ENCODE measurements around the gene TNFSF12.
A peak's percentile ranks its signal among the peaks of the same experiment; 100 is the strongest.

TNFSF12 gene

DNA sequence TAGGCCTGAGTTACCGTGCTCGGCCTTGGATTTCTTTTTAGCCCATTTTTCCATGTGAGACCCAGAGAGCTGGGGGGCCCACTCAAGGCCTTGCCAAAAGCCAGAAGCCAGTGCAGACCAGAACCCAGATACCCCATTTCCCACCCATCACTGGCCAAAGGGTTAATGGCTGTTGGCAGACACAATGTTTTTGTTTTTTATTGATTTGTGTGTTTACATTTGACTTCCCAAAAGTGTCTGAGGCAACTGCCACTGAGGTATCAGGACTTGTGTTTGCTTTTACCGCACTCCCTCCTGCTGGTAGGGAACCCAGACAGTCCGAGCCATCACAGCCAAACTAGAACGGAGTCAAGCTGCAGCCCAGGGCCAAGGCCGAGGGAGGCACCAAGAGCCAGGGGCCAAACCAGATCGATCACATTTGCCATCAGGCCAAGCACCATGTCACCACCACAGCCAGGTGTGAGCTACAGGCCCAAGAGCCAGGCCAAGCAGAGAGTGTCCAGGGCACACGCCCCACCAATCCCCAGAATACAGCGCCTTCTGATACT, 7.7 kb upstream of the TNFSF12 start:
- no peak for DNase-seq (ENCODE audit: low read depth)

DNA sequence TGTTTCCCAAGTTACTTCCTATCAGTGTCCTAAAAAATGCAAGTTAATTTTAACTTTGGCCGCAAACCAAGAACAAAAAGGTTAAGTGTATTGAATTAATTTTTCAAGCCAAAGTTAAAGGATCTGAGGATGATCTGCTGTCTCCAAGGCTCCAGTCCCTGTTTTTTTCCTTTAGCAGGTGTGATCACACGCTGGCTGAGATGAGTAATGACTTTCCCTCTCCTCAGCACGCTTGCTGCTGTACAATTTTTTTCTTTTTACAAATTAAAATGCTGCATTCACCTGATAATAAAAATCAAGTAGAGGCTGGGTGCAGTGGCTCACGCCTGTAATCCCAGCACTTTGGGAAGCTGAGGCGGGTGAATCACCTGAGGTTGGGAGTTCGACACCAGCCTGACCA, 3.9 kb upstream of the TNFSF12 start:
- DNase-seq (ENCODE audit: low read depth), result no peak

DNA sequence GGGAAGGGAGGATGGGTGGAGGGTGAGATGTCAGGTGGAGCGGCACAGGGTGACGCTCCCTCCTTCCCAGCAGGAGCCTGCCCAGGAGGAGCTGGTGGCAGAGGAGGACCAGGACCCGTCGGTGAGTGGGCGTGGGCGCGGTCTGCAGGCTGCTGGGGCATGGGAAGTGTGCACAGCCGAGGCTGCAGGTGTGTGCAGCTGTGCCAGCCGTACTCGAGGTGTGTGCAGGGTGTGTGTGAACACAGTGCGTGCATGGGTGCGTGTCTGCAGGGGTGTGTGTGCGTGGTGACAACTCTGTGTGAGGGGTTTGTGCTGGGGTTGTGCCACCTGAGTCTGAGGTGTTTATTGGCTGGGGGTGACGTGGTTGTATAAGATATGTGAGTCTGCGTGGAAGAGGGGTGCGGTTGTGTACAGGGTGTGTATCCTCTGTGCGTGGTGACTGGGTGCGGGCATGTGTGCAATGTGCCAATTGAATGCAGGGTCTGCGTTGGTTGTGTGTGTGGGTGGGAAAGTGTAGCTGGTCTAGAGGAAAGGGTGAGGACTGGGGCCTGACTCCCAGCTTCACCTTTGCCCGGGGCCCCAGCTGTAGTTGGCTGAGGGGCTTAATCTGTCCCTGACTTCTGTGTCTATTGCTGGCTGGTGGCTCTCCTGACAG, 670 bp downstream of the TNFSF12 start:
- DNase-seq (ENCODE audit: low read depth), result no peak

- no peak for DNase-seq (ENCODE audit: low read depth)
Observed at GRCh38 chr17:7550344-7550743, 1.5 kb downstream of the TNFSF12 start.

DNA sequence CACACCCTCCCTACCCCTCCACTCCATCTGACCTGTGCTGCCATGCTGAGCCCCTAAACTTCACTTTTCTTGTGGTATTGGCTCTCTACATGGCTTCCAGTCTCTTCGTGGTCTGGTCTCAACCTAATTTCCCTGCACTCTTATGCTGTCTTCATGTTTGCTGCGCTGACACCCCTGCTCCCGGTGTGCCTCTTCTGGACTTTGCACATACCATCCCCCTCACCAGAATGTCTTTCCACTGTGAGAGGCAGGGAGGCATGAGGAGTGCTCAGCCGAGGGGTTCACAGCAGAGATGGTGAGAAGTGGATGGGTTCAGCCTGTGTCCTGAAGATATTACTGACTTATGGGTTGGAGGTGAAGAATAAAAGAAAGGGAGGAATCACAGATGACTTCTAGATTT, 2.5 kb downstream of the TNFSF12 start:
- no peak for DNase-seq (ENCODE audit: low read depth)

GRCh38 chr17:7552621-7553051, 3.8 kb downstream of the TNFSF12 start:
- DNase-seq (ENCODE audit: low read depth), result no peak

DNA sequence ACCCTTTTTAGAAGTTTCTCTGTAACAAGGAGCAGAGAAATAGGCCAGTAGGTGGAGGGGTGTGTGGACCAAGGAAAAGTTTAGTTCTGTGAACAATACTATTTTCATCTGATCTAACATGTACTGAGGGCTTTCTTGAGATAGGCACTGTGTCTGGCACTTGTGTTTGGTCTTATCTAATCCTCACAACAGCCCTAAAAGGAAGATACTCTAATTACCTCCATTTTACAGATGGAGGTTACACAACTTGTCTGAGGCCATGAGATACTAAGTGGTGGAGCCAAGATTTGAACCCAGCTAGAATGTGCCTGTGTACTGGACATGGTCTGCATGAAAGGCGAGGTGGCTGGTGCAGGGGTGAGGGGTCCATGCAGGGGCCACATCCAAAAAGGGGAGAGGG, 4.5 kb downstream of the TNFSF12 start:
- DNase-seq (ENCODE audit: low read depth), result no peak

GRCh38 chr17:7555320-7555948, 6.6 kb downstream of the TNFSF12 start:
- no peak for DNase-seq (ENCODE audit: low read depth)

DNA sequence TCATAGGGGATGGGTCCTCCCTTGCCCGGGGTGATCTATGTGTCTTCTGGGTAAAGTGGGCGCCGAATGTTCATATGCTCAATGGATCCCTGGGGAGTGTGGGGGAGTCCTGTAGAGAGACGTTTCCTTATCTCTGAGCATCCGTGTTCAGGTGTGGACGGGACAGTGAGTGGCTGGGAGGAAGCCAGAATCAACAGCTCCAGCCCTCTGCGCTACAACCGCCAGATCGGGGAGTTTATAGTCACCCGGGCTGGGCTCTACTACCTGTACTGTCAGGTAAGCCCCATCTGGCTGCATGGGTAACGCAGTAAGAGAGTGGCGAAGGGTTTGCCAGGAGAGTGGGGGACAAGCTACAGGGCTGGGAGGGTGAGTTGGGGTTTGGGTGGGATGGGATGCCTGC, 7.8 kb downstream of the TNFSF12 start:
- no peak for DNase-seq (ENCODE audit: low read depth)

GRCh38 chr17:7557147-7557764, 8.4 kb downstream of the TNFSF12 start:
- DNase-seq (ENCODE audit: low read depth), result no peak

- DNase-seq (ENCODE audit: low read depth), result peak; percentile 70
Observed at GRCh38 chr17:7557775-7558543, 9.1 kb downstream of the TNFSF12 start.

- DNase-seq (ENCODE audit: low read depth), result no peak
Observed at GRCh38 chr17:7558544-7559319, 9.9 kb downstream of the TNFSF12 start, which contains the start of gene TNFSF13. TNFSF13 (plus strand) TSS chr17:7558750; CDS start chr17:7559040, 290 bp downstream.

DNA sequence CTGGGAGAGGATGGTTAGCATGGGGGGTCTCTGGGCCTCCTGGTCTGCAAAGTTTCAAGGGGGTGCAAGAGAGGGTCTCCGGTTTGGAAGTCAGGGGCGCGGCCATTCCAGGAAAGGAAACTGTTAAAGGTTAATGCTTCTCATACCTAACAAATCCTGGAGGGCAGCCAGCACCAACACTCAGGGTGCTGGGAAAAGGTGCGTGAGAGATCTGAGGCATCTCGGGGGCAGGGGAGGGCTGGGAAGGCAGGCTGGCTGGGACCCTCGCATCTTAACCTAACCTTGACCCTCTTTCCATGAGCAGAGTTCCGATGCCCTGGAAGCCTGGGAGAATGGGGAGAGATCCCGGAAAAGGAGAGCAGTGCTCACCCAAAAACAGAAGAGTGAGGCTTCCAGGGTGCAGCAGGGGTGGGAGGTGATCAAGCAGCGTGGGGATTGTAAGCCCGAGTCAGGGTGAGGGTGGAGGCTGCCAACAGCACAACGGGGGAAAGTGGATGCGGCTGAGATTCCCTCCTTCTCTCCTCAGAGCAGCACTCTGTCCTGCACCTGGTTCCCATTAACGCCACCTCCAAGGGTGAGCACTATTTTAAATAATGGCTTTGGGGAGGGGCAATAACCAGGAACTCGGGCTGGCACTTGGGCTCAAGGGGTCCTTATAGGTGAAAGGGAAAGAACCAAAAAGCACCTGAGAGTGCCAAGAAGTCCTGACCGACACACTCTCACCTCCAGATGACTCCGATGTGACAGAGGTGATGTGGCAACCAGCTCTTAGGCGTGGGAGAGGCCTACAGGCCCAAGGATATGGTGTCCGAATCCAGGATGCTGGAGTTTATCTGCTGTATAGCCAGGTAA, 10.7 kb downstream of the TNFSF12 start:
- no peak for DNase-seq (ENCODE audit: low read depth)

- peak; percentile 68 for DNase-seq (ENCODE audit: low read depth)
Observed at GRCh38 chr17:7560172-7561027, 11.5 kb downstream of the TNFSF12 start.

GRCh38 chr17:7561028-7561575, 12.2 kb downstream of the TNFSF12 start:
- DNase-seq (ENCODE audit: low read depth), result peak; percentile 83

GRCh38 chr17:7561589-7562207, 12.8 kb downstream of the TNFSF12 start, which contains the start of gene SENP3:
SENP3 (plus strand) TSS chr17:7561919; CDS start chr17:7563077, 1,158 bp downstream.
- peak; percentile 89 for DNase-seq (ENCODE audit: low read depth)

DNA sequence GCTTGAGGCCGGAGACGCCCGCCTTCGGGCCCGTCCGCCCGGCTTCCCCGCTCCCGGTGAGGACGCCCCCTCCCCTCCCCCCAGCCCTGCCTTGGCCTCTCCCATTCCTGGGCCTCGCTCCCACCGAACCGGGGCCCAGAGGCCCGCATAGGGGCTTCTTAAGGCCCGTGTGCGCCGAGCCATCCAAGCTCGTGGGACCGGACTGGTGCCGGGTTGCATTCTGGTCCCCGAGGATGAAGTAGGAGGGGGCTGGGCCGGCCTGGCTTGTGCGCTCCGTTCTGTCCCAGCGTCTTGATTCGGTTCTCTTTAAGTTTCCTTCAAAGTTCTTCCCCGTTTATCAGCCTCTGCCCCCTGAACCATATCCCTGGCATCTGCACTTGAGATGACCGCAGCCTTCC, 13.3 kb downstream of the TNFSF12 start:
- no peak for DNase-seq (ENCODE audit: low read depth)

GRCh38 chr17:7563115-7563869, 14.4 kb downstream of the TNFSF12 start:
- no peak for DNase-seq (ENCODE audit: low read depth)
